PC-3 (cell line): ENCODE measurements around the gene THUMPD1. TPM values are rescaled to one million over a fixed set of nuclear protein-coding genes. Genes with fewer than 3 reads are reported as not detected.
"Not testable (repeated sequence)": the region's sequence is repeated elsewhere in the genome, so short reads cannot be mapped to it uniquely, and the experiment has no call there.

Source experiments
- ATAC-seq: fragments of 200-7000 bp; cut with Tn5 transposase; 2 replicates; pipeline ENCODE4 v1.9.1; 2020; ENCODE audit warnings: mild to moderate bottlenecking, moderate library complexity
- BruUV-seq: library from RNA; stranded (reverse); fragments of 400-500 nt; replicated peaks from 2 replicates; lab custom pipeline; 2021; lab: Mats Ljungman, UMichigan
- CTCF ChIA-PET: fragments of 300-600 bp; sonication (Branson Sonifier 250); formaldehyde crosslinking; loops from one replicate; lab custom pipeline; 2022; ENCODE audit warnings: antibody characterized with exemption; lab: Charles Lee
- POLR2A ChIA-PET: fragments of 300-600 bp; sonication (Branson Sonifier 250); formaldehyde crosslinking; loops from one replicate; lab custom pipeline; 2022; ENCODE audit warnings: antibody characterized with exemption; ENCODE audit not compliant: unreplicated experiment; lab: Charles Lee
- DNase-seq: peaks from one replicate; pipeline ENCODE4 v3.0.0-alpha.2; 2015
- H2AFZ ChIP-seq: fragments of 300-600 bp; sonication (generic); 2 replicates; pipeline ENCODE4 v1.6.0; 2016; ENCODE audit warnings: antibody characterized with exemption, low read length
- H3F3A ChIP-seq: fragments of 300-600 bp; sonication (generic); one replicate; pipeline ENCODE4 v1.6.0; 2017; ENCODE audit warnings: antibody characterized with exemption, low read length, control low read depth, mild to moderate bottlenecking; ENCODE audit not compliant: unreplicated experiment
- H3K27ac ChIP-seq: fragments of 300-600 bp; sonication (generic); 2 replicates; pipeline ENCODE4 v1.5.1; 2016; ENCODE audit warnings: mild to moderate bottlenecking, low read length
- H3K27me3 ChIP-seq: fragments of 300-600 bp; sonication (generic); 2 replicates; pipeline ENCODE4 v1.6.1; 2016; ENCODE audit warnings: low read length, mixed read lengths
- H3K36me3 ChIP-seq: fragments of 300-600 bp; sonication (generic); 2 replicates; pipeline ENCODE4 v1.6.1; 2016; ENCODE audit warnings: low read depth, mixed run types, low read length, mixed read lengths
- H3K4me1 ChIP-seq: fragments of 300-600 bp; sonication (generic); 2 replicates; pipeline ENCODE4 v1.5.1; 2016; ENCODE audit warnings: low read length; ENCODE audit not compliant: insufficient read depth
- H3K4me2 ChIP-seq: fragments of 300-600 bp; sonication (generic); 2 replicates; pipeline ENCODE4 v1.6.0; 2016; ENCODE audit warnings: low read length
- H3K4me3 ChIP-seq: fragments of 300-600 bp; sonication (generic); 2 replicates; pipeline ENCODE4 v1.5.1; 2016; ENCODE audit warnings: mild to moderate bottlenecking, low read length, mixed read lengths
- H3K79me2 ChIP-seq: fragments of 300-600 bp; sonication (generic); 2 replicates; pipeline ENCODE4 v1.6.1; 2017; ENCODE audit warnings: low read length, mixed read lengths
- H3K9ac ChIP-seq: fragments of 300-600 bp; sonication (generic); 2 replicates; pipeline ENCODE4 v1.6.0; 2016; ENCODE audit warnings: mild to moderate bottlenecking, low read length
- H3K9me2 ChIP-seq: fragments of 300-600 bp; sonication (generic); replicated peaks from 2 replicates; pipeline ENCODE4 v1.6.1; 2016; ENCODE audit warnings: mixed run types, low read length, mixed read lengths
- H3K9me3 ChIP-seq: fragments of 300-600 bp; sonication (generic); 2 replicates; pipeline ENCODE4 v1.6.1; 2016; ENCODE audit warnings: low read length, mixed read lengths
- H4K20me1 ChIP-seq: fragments of 300-600 bp; sonication (generic); 2 replicates; pipeline ENCODE4 v1.6.1; 2016; ENCODE audit warnings: low read length, mixed read lengths
- EZH2 ChIP-seq: fragments of 300-600 bp; sonication (generic); IDR thresholded peaks from one replicate; pipeline ENCODE4 v1.6.1; 2017; ENCODE audit warnings: antibody characterized with exemption, mild to moderate bottlenecking, low read length; ENCODE audit not compliant: unreplicated experiment
- EZH2phosphoT487 ChIP-seq: fragments of 300-600 bp; sonication (generic); IDR thresholded peaks from 2 replicates; pipeline ENCODE4 v1.6.1; 2018; ENCODE audit warnings: mild to moderate bottlenecking, antibody characterized with exemption, low read length, borderline replicate concordance
- intact Hi-C: fragments of 100-400 bp; cut with micrococcal nuclease; formaldehyde crosslinking; loops from 2 replicates; pipeline ENCODE4 v1.9.0; 2023
- total RNA-seq: library from RNA; depleted of rRNA; stranded (reverse); fragments of >200 nt; gene quantifications from 2 replicates; pipeline ENCODE4 v1.2.3, GENCODE V29; 2014
- TF ChIP-seq, protein P1 (sequence below): fragments of 300-600 bp; sonication (generic); conservative IDR thresholded peaks from 2 replicates; pipeline ENCODE4 v1.5.1; 2017; ENCODE audit warnings: antibody characterized with exemption, low read depth, mild to moderate bottlenecking, low read length

THUMPD1 gene
- total RNA-seq, 1 experiment from 2014 or later, result 44.9 TPM

DNA sequence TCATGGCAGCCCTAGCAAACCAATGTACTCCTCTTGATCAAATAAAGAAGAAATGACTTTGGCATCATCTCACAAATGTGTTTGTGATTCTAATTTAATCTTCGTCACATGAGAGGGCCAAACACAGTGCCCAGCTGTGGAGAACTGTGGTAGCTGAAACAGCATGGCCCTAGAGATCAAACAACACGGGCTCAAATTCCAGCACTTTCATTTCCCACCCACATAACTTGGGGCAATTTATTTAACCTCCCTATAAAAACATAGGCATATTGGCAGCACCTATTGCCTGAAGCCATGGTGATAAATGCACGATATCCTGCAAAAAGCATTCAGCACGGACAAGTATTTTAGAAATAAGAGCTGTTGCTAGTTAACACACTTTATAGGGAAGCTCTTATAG, 46.6 kb downstream of the THUMPD1 start:
- no peaks in the 10 kb centered on the region for H3K9me3 ChIP-seq
- DNase-seq (no peak), ATAC-seq (no peak)
- TF ChIP-seq, protein P1, sequence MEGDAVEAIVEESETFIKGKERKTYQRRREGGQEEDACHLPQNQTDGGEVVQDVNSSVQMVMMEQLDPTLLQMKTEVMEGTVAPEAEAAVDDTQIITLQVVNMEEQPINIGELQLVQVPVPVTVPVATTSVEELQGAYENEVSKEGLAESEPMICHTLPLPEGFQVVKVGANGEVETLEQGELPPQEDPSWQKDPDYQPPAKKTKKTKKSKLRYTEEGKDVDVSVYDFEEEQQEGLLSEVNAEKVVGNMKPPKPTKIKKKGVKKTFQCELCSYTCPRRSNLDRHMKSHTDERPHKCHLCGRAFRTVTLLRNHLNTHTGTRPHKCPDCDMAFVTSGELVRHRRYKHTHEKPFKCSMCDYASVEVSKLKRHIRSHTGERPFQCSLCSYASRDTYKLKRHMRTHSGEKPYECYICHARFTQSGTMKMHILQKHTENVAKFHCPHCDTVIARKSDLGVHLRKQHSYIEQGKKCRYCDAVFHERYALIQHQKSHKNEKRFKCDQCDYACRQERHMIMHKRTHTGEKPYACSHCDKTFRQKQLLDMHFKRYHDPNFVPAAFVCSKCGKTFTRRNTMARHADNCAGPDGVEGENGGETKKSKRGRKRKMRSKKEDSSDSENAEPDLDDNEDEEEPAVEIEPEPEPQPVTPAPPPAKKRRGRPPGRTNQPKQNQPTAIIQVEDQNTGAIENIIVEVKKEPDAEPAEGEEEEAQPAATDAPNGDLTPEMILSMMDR, result no peak
- TF ChIP-seq EZH2phosphoT487 (no peak), EZH2 (no peak)
- no peak overlapping the region for H3K27ac ChIP-seq
- H3K27me3 ChIP-seq, result peaks cover 29% of the 10 kb centered on the region
- H3K9me2 ChIP-seq, result no peaks in the 10 kb centered on the region
- no peak overlapping the region for H3K4me3 ChIP-seq
- H3K4me2 ChIP-seq, result no peak overlapping the region
- no peaks in the 10 kb centered on the region for H3F3A ChIP-seq
- H3K79me2 ChIP-seq, result no peaks in the 10 kb centered on the region
- intact Hi-C loops, result no loop called here
- no peaks in the 10 kb centered on the region for H4K20me1 ChIP-seq
- H2AFZ ChIP-seq, result no peak overlapping the region
- H3K9ac ChIP-seq, result no peak overlapping the region
- no TSS peak for BruUV-seq
- H3K36me3 ChIP-seq, result no peaks in the 10 kb centered on the region; the same call in 1 of the 2 replicates
- POLR2A ChIA-PET, result no interaction called here
- no peaks in the 10 kb centered on the region for H3K4me1 ChIP-seq
- CTCF ChIA-PET, result no interaction called here

DNA sequence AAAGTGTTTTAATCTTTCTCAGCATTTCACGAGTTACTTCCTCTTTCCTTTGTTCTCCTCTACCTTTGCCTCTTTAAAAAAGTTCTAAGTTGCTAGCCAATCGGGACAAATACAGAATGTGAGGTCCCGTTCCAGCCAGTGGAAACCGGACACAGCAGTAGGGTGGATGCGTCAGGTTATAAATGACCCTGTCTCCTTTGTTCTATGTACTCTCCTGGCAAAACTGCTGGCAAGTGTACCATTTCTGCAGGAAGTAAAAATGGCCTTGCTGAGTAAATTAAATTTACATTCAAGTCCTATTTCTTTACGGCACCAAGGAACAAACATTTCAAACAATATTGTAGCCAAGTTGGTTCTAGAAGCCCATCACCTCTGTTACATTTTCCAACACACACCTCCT, 47.5 kb downstream of the THUMPD1 start:
- H3K4me1 ChIP-seq, H3K36me3 ChIP-seq, H3F3A ChIP-seq, H2AFZ ChIP-seq, POLR2A ChIA-PET, H3K27ac ChIP-seq, BruUV-seq, ATAC-seq, H3K9me2 ChIP-seq, H3K4me2 ChIP-seq, H4K20me1 ChIP-seq, H3K79me2 ChIP-seq, CTCF ChIA-PET, DNase-seq, intact Hi-C loops, H3K9me3 ChIP-seq, H3K9ac ChIP-seq, H3K4me3 ChIP-seq: not testable (repeated sequence)
- peaks cover 20% of the 10 kb centered on the region for H3K27me3 ChIP-seq

DNA sequence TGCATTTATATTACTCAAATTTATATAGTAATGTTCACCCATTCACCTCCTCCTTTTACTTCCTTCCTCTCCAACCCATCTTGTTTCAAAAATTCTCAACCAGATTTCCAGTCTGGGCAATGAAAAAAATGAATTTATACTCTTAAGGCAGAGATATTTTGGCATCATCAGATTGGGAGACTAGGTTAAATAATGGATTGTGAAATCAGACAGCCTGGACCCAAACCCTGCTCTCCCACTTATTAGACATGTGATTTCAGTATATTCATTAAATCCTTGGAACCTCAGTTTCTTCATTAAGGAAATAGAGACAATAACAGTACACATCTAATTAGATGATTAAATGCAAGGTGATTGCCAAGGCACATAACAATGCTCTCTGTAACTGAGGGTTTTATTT, 52.0 kb downstream of the THUMPD1 start:
- Histone ChIP-seq H3F3A (no peaks in the 10 kb centered on the region), H3K36me3 (no peaks in the 10 kb centered on the region; the same call in 1 of the 2 replicates), H3K79me2 (no peaks in the 10 kb centered on the region), H3K27ac (no peak overlapping the region), H3K9me3 (no peaks in the 10 kb centered on the region), H4K20me1 (no peaks in the 10 kb centered on the region), H3K9ac (no peak overlapping the region), H3K4me2 (no peak overlapping the region), H3K4me1 (no peaks in the 10 kb centered on the region), H3K4me3 (no peak overlapping the region), H2AFZ (no peak overlapping the region), H3K27me3 (peaks cover 7% of the 10 kb centered on the region; the same call in 1 of the 2 replicates), H3K9me2 (no peaks in the 10 kb centered on the region)
- intact Hi-C loops, result no loop called here
- BruUV-seq, result no TSS peak
- no peak for TF ChIP-seq EZH2phosphoT487
- TF ChIP-seq EZH2, result no peak
- TF ChIP-seq, protein P1, result no peak
- no peak for DNase-seq
- no peak for ATAC-seq
- POLR2A ChIA-PET, result no interaction called here
- CTCF ChIA-PET, result no interaction called here
